GM10266 (cell line): ENCODE results near the gene APOBEC3B.

Source experiments
- DNase-seq: peaks from one replicate; pipeline ENCODE4 v3.0.0; 2012; ENCODE audit errors: extremely low spot score
- TF ChIP-seq, protein P1 (sequence below): IDR thresholded peaks from 2 replicates; pipeline ENCODE4 v1.5.1; 2012; ENCODE audit warnings: mild to moderate bottlenecking, low read depth; ENCODE audit not compliant: control insufficient read depth, insufficient read depth; ENCODE audit errors: missing control alignments

The APOBEC3B gene

DNA sequence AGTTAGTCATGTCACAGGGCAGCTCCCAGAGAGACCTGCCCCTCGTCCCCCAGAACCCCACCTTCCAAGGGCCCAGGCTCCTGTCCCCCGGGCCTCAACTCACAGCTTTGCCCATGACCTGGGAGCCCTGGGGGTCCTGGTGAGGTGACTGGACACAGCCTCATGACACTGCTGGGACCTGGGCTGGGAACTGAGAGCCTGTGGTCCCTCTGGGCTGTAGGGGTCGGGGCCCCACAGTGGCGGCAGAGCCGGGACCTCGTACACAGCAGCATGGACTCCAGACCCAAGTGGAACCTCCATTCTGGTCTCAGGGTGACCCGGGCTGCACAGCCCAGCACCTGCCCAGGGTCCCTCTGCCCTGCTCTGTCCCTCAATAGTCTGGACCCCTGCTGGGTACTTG, 17.8 kb upstream of the APOBEC3B start:
- no peak for DNase-seq
- TF ChIP-seq, protein P1, sequence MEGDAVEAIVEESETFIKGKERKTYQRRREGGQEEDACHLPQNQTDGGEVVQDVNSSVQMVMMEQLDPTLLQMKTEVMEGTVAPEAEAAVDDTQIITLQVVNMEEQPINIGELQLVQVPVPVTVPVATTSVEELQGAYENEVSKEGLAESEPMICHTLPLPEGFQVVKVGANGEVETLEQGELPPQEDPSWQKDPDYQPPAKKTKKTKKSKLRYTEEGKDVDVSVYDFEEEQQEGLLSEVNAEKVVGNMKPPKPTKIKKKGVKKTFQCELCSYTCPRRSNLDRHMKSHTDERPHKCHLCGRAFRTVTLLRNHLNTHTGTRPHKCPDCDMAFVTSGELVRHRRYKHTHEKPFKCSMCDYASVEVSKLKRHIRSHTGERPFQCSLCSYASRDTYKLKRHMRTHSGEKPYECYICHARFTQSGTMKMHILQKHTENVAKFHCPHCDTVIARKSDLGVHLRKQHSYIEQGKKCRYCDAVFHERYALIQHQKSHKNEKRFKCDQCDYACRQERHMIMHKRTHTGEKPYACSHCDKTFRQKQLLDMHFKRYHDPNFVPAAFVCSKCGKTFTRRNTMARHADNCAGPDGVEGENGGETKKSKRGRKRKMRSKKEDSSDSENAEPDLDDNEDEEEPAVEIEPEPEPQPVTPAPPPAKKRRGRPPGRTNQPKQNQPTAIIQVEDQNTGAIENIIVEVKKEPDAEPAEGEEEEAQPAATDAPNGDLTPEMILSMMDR: no peak

DNA sequence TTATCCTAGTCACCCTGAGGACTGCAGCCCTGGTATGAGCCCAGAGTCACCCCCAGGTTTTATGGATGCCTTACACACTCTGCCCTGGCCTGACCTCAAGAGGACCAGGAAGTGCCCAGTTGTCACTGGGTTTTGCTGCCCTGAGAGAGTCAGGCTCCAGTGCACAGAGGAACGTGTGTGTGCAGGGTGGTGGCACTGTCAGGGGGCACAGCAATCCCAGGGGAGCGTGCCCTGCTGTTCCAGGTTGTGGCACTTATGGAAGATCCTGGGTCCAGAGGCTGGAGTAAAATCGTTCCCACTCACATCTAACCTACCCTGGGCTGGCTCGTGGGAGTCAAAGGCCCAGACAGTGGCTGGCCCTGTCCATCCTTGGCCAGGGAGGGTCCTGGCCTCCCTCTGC, 17.2 kb upstream of the APOBEC3B start:
- TF ChIP-seq, protein P1: no peak
- no peak for DNase-seq

DNA sequence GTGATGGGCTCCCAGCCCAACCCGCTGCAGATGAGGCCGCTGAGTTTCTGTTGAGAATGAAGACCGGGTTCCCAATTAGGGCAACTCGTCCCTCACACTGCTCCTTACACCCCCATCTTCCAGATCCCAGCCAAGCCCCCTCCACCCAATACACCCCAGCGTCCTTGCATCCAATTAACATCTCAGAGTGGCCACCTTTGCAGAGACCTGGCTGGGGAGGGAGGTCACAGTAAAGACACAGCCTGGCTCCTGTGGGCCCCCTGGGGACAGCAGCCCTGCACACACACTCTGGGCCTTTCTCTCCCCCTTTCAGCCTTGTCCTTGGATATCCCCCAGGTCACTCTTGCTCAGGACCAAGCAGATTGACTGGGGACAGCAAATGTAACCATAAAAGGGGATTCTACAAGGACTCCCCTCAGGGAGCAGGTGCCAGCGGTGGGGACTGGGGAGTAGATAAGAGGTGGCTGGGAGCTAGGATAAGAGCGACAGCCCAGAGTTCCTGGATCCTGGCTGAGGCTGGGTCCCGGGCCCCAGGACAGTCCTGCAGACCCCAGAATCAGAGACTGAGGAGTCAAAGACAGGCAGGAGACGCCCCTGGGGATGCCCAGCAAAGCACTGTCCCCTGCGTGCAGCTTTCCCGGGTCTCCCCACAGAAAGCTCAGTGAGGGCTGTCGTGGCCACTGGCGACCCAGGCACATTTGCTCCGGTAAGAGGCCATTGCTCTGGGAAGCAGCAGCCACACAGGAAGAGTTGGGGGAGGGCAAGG, 16.4 kb upstream of the APOBEC3B start:
- TF ChIP-seq, protein P1: no peak
- no peak for DNase-seq

DNA sequence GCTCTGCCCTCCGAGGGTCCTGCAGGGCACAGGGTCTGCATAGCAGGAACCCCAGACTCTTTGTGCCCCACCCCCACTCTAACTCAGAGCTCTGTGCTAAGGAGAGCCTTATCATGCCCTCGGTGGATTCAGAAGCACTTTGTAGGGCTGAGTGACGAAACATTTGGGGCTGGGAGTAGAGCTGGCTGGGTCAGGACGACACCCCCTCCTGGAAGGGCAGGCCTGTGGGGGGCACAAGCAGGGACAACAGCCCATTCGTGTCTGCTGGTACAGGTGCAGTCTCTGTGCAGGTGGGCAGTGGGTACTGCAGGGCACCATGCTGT, 15.8 kb upstream of the APOBEC3B start:
- DNase-seq: no peak
- TF ChIP-seq, protein P1: no peak

DNA sequence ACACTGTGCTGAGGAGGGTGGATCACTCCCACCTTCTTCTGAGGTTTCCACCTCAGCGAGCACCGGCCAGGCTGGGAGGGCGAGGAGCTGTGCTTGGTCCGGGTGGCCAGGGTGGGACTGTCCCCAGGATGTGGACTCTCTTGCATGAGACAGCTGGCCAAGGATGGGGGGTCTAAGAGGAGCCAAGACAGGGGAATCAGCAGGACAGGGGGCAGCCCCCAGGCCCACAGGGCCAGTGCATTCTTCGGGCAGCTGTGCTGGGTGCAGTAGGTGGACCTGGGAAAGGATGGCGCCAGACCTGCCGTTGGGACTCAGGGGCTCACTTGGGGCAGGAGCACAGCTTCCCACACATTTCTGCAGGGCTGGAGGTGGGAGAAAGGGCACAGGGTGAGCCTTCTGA, 15.2 kb upstream of the APOBEC3B start:
- TF ChIP-seq, protein P1: no peak
- no peak for DNase-seq

DNA sequence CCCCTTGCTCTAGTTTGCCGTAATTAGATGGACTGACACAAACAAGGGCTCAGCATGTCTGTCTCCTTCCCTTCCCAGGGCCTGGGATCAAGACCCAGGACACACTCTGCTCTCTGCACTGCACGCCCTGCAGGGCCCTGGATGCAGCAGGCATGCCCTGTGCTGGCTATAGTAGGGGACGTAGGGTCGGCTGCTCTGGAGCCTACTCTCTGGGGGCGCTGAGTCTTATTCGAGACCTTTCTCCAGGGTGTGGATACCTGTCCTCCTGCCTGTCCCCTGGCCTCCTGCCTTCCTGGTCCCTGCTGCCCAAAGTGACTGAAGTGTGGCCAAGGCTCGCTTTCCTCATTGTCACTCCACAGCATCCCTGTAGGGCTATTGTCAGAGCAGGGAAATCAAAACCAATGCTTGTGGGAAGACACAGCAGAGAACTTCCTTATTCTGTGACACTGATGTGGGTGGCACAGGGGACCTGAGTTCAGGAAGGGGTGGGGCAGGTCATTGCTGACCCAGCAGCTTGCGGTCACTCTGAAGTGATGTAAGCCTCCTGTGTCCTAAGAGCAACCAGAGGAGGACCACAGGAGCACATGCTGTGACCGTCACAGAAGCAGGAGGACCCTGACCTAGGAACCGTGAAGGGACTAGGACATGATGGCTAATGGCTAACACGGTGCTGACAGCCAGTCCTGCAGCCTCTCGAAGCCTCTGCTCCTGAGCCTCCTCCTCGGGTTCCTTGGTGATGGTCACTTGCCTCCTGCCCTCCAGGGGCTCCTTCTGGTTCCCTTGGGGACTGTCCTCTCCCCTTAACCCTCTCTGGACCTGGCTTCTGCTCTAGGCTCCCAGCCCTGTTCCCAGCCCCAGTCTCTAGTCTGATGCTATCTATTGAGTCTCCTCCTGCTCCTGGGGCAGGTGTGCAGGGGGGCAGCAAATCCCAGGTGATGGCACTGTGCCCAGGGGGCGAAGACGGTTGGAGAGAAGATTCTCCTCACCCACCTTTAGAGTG, 14.4 kb upstream of the APOBEC3B start:
- no peak for DNase-seq
- TF ChIP-seq, protein P1: no peak

DNA sequence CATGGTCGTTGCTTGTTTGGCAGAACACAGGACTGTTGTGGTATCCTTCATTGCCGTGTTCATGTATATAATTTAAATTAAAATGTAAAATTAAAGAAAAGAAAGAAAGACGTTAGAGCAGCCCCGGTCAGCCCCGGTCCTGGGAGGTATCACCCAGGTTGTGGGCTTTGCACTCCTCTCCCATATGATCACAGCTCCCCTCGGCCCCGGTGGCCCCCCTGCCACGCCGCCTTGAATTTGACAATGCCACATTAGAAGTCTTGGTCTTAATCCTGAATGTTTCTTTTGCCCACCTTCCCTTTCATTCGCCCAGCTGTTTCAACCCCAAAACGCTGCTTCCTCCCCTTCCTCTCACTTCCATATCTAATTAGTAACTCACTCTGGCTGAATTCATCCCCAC, 13.3 kb upstream of the APOBEC3B start:
- TF ChIP-seq, protein P1: no peak
- DNase-seq: no peak
